GM18907 (cell line): Measurements from ENCODE around the gene CCDC178.
"Not testable (repeated sequence)": the region's sequence is repeated elsewhere in the genome, so short reads cannot be mapped to it uniquely, and the experiment has no call there.

ENCODE experiments used
- ATAC-seq: cut with Tn5 transposase; IDR thresholded peaks from one replicate; pipeline ENCODE4 v1.9.1; 2021; ENCODE audit warnings: mild to moderate bottlenecking, moderate library complexity; ENCODE audit not compliant: unreplicated experiment

CCDC178 gene, protein sequence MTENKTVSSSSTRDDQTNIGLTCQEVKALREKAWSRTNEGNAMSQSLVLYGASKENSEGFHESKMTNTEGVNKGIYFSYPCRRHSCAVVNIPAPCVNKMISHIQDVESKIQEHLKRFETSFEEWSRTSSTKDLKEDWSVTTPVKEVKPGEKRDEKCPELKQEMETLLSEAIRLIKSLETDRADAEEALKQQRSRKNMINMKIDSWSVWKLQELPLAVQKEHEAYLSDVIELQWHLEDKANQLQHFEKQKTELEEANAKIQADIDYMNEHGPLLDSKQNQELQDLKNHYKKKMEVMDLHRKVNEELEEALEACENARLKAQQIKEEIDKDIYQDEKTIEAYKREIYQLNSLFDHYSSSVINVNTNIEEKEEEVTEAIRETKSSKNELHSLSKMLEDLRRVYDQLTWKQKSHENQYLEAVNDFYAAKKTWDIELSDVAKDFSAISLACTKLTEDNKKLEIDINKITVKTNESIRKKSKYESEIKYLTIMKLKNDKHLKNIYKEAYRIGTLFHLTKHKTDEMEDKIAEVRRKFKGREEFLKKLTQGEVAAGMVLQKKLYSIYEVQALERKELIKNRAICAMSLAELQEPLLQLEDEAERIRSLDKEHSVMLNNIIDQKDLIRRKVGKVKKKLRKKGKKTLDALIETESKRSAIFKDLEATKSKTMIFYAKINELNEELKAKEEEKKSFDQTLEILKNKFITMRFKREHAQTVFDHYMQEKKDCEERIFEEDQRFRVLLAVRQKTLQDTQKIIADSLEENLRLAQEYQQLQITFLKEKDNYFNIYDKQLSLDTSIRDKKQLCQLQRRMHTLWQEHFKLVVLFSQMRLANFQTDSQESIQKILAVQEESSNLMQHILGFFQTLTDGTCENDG

GRCh38 chr18:33440060-33441043, at the start of gene CCDC178:
Gene CCDC178 (minus strand): TSS chr18:33440721. CDS start chr18:33412088, 28,633 bp downstream.
- ATAC-seq = no peak

- ATAC-seq = no peak
Measured at GRCh38 chr18:33483908-33484307, 43.4 kb upstream of the CCDC178 start.

- ATAC-seq = no peak
Measured at GRCh38 chr18:33472509-33472908, 32.0 kb upstream of the CCDC178 start.

GRCh38 chr18:33470216-33470615, 29.7 kb upstream of the CCDC178 start:
- ATAC-seq = no peak

- ATAC-seq = no peak
Measured at GRCh38 chr18:33469699-33470098, 29.2 kb upstream of the CCDC178 start.

DNA sequence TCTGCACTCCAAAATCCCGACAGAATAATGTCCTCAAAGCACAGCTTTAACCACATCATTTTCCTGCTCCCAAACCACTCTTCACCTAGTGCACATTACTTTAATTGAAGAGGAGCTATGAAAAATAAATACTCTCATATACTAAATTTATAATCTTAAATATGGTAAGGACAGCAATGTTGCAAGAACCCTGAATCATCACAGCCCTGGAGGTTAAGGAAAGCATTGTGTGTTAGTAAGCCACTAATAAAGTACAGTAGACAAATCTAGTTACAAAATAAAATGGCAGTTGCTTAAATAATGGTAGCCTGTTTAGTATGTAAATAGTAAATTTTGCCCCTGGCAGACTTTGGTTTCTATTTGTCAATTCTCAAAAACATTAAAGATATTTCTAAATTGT, 27.0 kb upstream of the CCDC178 start:
- no peak for ATAC-seq

GRCh38 chr18:33466822-33467221, 26.3 kb upstream of the CCDC178 start:
- no peak for ATAC-seq

- ATAC-seq = no peak
Measured at GRCh38 chr18:33460681-33461080, 20.2 kb upstream of the CCDC178 start.

GRCh38 chr18:33459612-33460011, 19.1 kb upstream of the CCDC178 start:
- no peak for ATAC-seq

- no peak for ATAC-seq
Measured at GRCh38 chr18:33446604-33447003, 6.1 kb upstream of the CCDC178 start.

GRCh38 chr18:33444709-33445108, 4.2 kb upstream of the CCDC178 start:
- ATAC-seq = no peak

DNA sequence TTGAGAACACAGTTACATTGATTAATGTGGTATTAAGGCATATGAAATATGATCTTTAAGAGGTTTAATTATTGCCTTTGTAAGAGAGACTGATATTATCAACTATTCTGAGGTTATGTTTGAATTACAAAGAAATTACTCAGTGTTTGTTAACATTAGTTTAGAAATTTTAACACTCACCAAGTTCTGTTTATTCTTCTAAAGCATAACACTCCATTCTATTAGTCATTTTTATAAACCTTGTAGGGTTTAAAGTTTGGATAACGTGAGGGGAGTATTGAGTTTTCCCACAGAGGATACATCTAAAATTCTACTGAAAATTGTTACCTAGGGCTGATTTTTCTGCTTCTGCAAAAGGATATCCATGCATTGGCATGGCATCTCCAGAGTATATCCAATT, 7.7 kb downstream of the CCDC178 start:
- ATAC-seq = no peak

DNA sequence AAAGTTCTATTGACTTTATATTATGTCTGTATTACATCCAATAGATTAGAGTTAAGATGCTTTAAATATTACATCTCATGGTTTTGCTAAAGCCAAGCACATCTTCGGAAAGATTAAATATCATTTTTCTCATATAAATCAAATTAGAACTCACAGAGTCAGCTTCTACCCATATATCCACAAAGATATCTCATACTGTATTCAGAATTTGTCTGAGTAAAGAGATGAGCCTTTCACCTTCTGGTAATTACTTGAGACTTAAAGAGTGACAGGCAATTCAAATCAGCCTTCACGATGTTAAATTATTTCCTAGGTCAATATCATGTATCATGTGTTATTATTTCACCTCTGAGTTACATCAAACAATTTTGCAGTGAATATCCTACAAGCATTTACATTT, 13.0 kb downstream of the CCDC178 start:
- no peak for ATAC-seq

GRCh38 chr18:33424266-33424946, 16.1 kb downstream of the CCDC178 start:
- no peak for ATAC-seq

DNA sequence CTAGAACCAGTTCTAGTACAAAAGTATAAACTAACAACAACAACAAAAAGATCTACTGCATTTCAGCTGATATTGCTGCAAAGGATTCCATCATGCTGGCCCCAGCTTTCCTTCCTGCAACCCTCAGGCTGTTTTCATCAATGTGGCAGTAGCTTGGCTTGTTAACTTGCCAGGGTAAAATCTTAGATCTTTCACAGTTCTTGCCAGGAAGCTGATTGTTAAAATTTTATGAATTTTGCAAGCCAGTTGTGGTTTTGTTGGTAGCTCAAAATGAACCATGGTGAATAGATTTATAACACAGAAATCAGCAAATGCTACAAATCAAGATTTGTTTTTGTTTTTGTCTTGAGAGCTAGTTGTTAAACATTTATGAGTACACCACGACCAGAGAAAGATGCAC, 19.3 kb downstream of the CCDC178 start:
- ATAC-seq = no peak

DNA sequence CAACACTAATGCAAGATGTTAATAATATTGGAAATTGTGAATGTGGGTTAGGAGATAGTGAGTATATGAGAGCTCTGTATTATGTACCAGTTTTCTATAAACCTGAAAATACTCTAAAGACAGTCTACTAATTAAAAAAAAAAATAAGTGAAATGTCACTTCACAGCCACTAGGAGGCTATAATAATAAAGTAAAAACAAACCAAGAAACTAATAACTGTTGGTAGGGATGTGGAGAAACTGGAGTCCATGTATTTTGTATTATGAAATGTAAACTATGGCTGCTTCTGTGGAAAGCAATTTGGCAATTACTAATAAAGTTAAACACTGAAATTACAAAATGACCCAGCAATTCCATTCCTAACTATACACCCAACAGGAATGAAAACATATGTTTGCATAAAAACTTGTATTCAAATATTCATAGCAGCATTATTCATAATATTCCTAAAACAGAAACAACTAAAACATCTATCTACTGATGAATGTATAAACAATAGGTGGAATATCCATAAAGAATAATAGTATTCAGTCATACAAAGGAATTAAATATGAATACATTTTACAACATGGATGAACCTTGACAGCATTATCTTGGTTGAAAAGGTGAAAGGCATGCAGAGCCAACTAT, 36.2 kb downstream of the CCDC178 start:
- ATAC-seq = no peak

DNA sequence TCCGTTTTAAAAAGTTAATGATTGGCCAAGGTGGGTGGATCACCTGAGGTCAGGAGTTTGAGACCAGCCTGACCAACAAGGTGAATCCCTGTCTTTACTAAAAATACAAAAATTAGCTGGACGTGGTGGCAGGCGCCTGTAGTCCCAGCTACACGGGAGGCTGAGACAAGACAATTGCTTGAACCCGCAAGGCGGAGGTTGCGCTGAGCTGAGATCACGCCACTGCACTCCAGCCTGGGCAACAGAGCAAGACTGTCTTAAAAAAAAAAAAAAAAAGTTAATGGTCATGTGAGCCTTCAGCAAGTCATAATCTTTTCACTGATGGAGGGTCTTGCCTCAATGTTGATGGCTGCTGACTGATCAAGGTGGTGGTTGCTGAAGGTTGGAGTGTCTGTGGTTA, 41.6 kb downstream of the CCDC178 start:
- ATAC-seq = not testable (repeated sequence)

DNA sequence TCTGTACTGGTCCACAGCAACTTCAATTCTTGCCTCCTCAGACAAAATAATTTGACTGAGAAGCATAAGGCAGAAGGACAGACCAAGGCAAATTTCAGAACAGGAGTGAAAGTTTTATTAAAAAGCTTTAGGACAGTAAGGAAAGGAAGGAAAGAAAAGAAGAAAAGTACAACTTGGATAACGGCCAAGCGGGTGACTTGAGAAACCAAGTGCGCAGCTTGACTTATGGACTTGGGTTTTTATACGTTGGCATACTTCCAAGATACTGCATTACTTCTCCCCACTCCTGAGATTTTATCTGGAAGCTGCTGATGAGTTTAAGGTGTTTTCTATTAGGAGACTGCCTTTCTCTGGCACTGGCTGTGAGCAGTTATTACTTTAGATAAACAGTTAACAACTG, 64.7 kb downstream of the CCDC178 start:
- ATAC-seq = no peak

GRCh38 chr18:33372442-33372841, 68.1 kb downstream of the CCDC178 start:
- ATAC-seq = no peak
